AG04450 (cell line): ENCODE results near the gene SOSTDC1. TPM values are rescaled to one million over a fixed set of nuclear protein-coding genes. Genes with fewer than 3 reads are reported as not detected.
A peak's percentile ranks its signal among the peaks of the same experiment; 100 is the strongest.

ENCODE experiments used
- CTCF ChIA-PET: fragments of 300-600, 350-600 bp; formaldehyde crosslinking; extraction: SDS; loops from one replicate; lab custom pipeline; 2022; ENCODE audit warnings: antibody characterized with exemption, inconsistent platforms; lab: Charles Lee
- POLR2A ChIA-PET: fragments of 350-600 bp; formaldehyde crosslinking; extraction: SDS; loops from one replicate; lab custom pipeline; 2021; ENCODE audit warnings: antibody characterized with exemption, inconsistent platforms; lab: Yijun Ruan, JAX
- DNase-seq: peaks from one replicate; pipeline ENCODE4 v3.0.0-alpha.2; 2011; ENCODE audit warnings: low read depth, low spot score
- H3K27ac ChIP-seq: one replicate; pipeline ENCODE4 v1.5.1; 2012; ENCODE audit warnings: low read depth, low read length, control low read depth
- H3K27me3 ChIP-seq: one replicate; pipeline ENCODE4 v1.6.0; 2012; ENCODE audit warnings: low read length; ENCODE audit not compliant: control insufficient read depth, insufficient read depth
- H3K4me3 ChIP-seq: 2 replicates; pipeline ENCODE4 v1.5.1; 2011; ENCODE audit warnings: mild to moderate bottlenecking, low read depth, low read length, control low read depth
- H3K9me3 ChIP-seq: 2 replicates; pipeline ENCODE4 v1.5.1; 2012; ENCODE audit warnings: low read length; ENCODE audit not compliant: control insufficient read depth, insufficient read depth
- polyA plus RNA-seq: library from polyadenylated mRNA; depleted of rRNA; stranded (reverse); fragments of >200 nt; gene quantifications from 2 replicates; pipeline ENCODE4 v1.2.3, GENCODE V29; 2011
- TF ChIP-seq, protein P1 (sequence below): IDR thresholded peaks from 2 replicates; pipeline ENCODE4 v1.5.1; 2011; ENCODE audit warnings: low read depth, low read length, control low read depth, inconsistent platforms

The SOSTDC1 gene
- polyA plus RNA-seq, 1 experiment: 0.11 TPM

DNA sequence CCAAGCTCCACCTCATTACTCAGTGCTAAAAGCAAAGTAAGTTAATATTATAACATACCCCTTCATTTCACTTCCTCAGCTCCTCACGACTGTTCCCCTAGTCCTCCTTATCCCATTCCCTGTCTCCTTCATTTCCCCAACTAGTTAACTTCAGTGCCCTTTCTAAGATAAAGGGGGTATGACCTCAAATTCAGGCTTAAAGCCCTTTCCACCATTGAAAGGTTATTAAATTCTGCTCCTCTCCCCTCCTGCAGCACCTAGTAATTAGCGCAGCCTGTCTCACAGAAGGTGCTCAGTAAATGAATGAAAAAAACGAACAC, 45.2 kb downstream of the SOSTDC1 start:
- TF ChIP-seq, protein P1, sequence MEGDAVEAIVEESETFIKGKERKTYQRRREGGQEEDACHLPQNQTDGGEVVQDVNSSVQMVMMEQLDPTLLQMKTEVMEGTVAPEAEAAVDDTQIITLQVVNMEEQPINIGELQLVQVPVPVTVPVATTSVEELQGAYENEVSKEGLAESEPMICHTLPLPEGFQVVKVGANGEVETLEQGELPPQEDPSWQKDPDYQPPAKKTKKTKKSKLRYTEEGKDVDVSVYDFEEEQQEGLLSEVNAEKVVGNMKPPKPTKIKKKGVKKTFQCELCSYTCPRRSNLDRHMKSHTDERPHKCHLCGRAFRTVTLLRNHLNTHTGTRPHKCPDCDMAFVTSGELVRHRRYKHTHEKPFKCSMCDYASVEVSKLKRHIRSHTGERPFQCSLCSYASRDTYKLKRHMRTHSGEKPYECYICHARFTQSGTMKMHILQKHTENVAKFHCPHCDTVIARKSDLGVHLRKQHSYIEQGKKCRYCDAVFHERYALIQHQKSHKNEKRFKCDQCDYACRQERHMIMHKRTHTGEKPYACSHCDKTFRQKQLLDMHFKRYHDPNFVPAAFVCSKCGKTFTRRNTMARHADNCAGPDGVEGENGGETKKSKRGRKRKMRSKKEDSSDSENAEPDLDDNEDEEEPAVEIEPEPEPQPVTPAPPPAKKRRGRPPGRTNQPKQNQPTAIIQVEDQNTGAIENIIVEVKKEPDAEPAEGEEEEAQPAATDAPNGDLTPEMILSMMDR: no peak
- DNase-seq: no peak
- POLR2A ChIA-PET: interaction anchor here (0.7 to 1.7 kb wide), 7 partner anchors 46 to 291 kb away, joined by 3 to 7 read pairs (median 3); partner anchors contain the start of genes ANKMY2 and BZW2
- Histone ChIP-seq H3K27ac (peak overlapping the region; percentile 95), H3K9me3 (no peaks in the 10 kb centered on the region), H3K27me3 (no peaks in the 10 kb centered on the region), H3K4me3 (peak overlapping the region; percentile 65)
- CTCF ChIA-PET: interaction anchor here (0.7 to 1.9 kb wide), 3 partner anchors 9 to 144 kb away, joined by 4 to 6 read pairs (median 5); no protein-coding TSS in a partner anchor

DNA sequence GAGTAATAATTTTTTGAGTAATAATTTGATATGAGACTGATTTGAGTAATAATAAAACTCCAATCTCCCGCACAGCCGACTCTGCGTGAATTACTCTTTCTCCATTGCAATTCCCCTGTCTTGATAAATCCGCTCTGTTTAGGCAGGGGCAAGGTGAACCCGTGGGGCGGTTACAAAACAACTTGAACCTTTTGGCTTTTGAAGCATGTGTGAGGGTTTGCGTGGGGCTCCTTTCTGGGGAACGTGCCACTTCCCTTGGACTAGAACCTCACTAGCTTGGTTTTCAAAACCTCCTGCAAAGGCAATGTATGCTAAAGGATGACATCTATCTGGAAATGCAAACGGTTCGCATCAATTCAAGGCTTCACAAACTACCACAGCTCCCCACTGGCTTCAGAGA, 45.7 kb downstream of the SOSTDC1 start:
- ChIA-PET POLR2A (interaction anchor here (0.7 to 1.3 kb wide), 6 partner anchors 46 to 291 kb away, joined by 3 to 5 read pairs (median 3); no protein-coding TSS in a partner anchor), CTCF (interaction anchor here (1.1 to 1.9 kb wide), 3 partner anchors 8 to 145 kb away, joined by 4 to 6 read pairs (median 4); no protein-coding TSS in a partner anchor)
- no peaks in the 10 kb centered on the region for H3K27me3 ChIP-seq
- TF ChIP-seq, protein P1: no peak
- H3K9me3 ChIP-seq: no peaks in the 10 kb centered on the region
- no peak overlapping the region for H3K27ac ChIP-seq
- no peak overlapping the region for H3K4me3 ChIP-seq
- DNase-seq: no peak

DNA sequence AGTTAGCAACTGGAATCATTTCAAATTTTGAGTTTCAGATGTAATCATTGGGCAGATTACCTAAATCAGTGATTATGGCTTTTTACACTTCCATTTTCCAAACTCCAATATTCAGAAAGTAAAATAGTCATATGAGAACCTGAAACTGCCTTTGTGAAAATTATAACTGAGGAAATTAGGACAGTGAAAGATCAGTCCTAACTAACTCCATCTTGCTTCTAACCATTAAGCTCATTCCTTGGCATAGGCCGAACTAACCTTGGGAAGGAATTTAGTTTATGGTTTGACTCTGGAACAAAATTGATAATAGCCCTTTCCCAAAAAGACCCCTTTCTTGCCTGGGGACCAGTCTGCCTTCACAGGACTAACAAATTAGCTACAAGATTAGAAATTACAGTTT, 46.4 kb downstream of the SOSTDC1 start:
- H3K4me3 ChIP-seq: no peak overlapping the region
- no peak for DNase-seq
- H3K9me3 ChIP-seq: no peaks in the 10 kb centered on the region
- TF ChIP-seq, protein P1: no peak
- no peaks in the 10 kb centered on the region for H3K27me3 ChIP-seq
- no peak overlapping the region for H3K27ac ChIP-seq
- ChIA-PET CTCF (interaction anchor here (1.7 kb wide), 1 partner anchor 146 kb away, joined by 4 read pairs; no protein-coding TSS in a partner anchor), POLR2A (no interaction called here)

DNA sequence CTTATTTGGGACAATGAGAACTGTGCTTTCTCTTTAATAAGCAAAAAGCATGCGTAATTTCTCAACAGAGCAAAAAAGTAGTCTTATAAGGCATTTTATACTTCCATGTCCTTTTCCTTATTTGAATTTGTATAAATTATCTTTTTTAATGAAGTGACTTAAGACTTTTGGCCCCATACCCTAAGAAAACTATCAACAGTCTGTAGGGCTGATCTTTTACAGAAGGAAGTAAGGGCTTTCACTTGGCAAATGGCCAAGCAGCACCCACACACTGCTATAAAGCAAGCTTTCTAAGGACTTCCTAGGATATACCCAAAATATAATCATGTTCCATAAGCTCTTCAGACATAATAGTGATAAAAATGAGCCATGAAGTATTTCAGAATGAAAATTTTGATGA, 47.6 kb downstream of the SOSTDC1 start:
- DNase-seq: no peak
- TF ChIP-seq, protein P1: no peak
- Histone ChIP-seq H3K27me3 (no peaks in the 10 kb centered on the region), H3K27ac (no peak overlapping the region), H3K9me3 (no peaks in the 10 kb centered on the region), H3K4me3 (no peak overlapping the region)
- ChIA-PET POLR2A (no interaction called here), CTCF (interaction anchor here (1.0 kb wide), 1 partner anchor 15 kb away, joined by 3 read pairs; no protein-coding TSS in a partner anchor)

DNA sequence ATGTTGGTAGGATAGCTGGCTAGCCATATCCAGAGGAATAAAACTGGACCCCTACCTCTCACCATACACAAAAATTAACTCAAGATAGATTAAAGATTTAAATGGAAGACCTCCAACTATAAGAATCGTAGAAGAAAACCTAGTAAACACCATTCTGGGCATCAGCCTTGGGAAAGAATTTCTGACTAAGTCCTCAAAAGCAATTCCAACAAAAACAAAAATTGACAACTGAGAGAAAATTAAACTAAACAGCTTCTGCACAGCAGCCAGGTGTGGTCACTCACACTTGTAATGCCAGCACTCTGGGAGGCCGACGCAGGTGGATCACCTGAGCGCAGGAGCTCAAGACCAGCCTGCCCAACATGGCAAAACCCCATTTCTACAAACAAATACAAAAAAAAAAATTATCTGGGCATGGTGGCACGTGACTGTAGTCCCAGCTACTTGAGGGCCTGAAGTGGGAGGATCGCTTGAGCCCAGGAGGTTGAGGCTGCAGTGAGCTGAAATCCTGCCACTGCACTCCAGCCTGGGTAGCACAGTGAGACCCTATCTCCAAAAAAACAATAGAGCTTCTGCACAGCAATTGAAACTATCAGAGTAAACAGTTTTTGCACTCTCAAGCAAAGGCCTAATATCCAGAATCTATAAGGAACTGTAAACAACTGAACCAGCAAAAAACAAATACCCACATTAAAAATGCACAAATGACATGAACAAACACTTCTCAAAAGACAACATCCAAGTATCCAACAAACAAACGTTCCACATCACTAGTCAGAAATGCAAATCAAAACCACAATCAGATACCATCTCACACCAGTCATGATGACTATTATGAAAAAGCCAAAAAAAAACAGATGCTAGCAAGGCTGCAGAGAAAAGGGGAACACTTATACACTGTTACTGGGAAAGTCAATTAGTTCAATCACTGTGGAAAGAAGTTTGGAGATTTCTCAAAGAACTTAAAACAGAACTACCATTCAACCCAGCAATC, 49.0 kb downstream of the SOSTDC1 start:
- TF ChIP-seq, protein P1: no peak
- Histone ChIP-seq H3K27ac (no peak overlapping the region), H3K4me3 (no peak overlapping the region), H3K9me3 (no peaks in the 10 kb centered on the region), H3K27me3 (no peaks in the 10 kb centered on the region)
- POLR2A ChIA-PET: interaction anchor here (0.6 kb wide), 1 partner anchor 69 kb away, joined by 3 read pairs; no protein-coding TSS in a partner anchor
- CTCF ChIA-PET: no interaction called here
- DNase-seq: no peak
